GM21737 (cell line): Measurements from ENCODE around the gene CCDC136.

ENCODE experiments used
- ATAC-seq: cut with Tn5 transposase; IDR thresholded peaks from one replicate; pipeline ENCODE4 v1.9.1; 2021; ENCODE audit warnings: mild to moderate bottlenecking, moderate library complexity; ENCODE audit not compliant: unreplicated experiment

CCDC136 gene

DNA sequence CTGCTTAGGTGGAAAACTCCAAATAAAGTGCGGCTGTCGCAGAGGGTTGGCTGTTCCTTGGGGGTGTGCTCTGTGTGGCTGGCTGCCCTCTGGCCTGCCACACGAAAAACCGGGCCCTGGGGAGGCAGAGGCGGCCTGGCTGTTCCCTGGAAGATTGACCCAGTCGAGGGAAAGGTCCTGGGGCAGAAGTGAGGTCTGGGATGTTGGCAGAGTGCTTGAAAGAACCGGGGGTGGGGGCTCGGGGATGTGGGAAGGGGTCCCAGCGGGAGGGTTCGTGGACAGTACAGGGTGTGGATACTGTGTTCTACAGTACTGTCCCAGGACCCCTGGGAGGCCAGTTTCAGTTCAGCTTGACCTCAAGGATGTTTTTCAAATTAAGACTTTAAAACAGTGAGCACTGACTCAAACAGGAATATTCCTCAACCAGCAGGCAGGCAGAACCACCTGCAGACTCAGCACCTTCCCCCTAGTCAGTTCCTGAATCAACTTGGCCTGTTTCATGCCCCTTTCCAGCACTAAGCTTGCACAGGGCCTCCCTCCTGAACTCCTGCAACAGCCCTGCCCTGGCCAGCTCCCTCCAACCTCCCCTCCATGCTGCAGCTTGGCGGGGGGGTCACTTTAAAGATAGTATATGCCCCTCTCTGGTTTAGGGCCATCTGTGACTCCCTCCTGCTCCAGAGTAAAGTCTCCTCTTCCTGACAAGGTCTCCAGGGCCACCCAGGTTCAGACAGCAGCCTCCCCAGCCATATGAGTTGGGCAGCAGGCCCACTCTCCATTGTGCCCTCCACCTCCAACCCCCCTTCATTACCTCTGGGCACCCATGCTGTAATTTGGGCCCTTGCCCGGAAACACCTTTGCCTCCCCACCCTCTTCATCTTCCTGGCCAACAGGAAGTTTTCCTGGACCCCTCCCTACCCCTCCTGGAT is 67.7 kb downstream of the CCDC136 start:
- no peak for ATAC-seq

DNA sequence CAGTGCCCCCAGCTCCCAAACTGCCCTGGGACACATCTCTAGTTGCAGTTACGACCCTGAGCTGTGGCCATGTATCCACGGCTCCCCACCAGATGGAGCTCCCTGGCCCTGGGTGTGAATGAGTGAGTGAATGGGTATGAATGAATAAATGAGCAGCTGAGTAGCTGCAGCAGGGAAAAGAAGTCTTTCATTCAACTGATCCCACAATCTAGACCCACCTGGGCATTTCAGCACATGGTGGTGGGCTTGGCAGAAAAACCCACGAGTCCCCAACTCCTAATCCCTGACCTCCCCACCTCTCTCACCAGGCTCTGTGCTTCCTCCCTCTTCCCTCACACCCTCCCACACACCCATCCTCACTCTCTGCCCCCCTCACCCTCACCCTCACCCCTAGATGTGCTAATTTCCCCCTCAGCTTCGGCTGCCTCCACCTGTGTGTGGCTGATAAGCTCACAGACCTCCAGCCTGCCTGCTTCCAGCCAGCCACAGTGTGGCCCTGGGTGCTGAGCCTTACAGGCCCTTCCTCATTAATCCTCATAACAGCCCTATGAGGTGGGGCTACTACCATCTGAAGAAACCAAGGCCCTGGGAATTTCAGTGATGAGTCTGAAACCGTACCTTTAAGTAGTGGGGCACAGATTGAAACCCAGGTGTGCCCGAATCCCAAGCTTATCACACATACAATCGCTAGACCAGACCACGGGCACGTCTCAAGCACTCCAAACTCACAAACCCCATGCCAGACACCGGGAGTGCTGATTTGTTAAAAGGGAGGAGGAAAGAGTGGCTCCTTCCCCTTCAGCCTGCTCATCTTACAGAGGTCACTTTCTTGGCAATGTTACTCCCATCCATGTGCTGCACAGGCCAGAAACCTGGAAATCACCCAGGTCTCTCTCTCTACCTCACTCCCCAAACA is 68.6 kb downstream of the CCDC136 start:
- no peak for ATAC-seq

DNA sequence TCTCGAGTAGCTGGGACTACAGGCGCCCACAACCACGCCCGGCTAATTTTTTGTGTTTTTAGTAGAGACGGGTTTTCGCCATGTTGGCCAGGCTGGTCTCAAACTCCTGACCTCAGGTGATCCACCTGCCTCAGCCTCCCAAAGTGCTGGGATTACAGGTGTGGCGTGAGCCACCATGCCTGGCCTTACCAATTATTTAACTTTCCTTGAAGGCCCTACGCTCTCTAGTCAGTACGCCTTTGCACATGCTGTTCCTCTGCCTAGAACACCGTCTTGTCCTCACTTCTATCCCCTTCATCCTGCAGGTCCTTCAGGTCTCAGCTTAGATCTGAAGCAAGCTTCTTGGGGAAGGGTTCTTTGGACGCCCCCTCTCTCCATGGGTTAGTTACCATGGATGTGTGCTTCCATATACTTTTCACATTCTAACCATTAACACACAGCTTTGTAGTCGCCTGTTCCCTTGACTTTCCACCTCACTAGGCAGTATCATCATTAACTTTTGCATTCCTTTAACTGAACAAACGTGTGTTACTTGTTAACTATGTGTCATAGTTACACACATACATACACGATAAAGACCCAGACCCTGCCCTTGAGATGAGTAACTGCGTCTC is 70.3 kb downstream of the CCDC136 start:
- ATAC-seq: no peak

DNA sequence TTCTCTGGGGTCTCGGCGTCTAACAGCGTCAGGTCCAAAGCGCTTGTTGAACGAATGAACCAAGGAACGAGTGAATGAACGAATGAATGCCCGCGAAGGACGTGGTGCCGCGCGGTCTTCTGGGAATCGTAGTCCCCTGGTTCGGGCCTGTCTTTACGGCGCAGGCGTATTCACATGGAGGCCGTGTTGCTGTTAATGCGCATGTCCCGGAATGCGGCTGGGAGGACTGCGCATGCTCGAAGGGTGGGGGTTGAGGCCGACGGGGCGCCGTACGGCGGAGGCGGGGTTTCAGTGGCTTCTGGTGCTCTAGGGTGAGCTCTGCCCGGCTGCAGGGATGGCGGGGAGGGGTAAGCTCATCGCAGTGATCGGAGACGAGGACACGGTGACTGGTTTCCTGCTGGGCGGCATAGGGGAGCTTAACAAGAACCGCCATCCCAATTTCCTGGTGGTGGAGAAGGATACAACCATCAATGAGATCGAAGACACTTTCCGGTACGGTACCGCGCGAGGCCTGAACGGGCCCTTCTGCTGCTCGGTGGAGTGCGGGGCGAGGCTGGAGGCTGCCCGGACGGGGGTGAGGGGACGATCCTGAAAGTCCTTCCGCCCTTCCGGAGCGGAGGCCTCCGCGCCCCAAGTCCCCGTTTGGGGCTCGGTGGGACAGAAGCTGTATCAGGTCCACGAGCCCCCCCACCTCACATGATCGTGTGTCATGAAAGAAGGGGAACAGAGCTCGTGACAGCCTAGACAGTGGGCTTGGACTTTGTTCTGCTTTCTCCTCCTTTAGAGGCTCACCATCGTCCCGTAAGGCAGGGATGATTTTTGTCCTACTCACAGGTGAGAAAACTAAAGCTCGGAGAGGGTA is 71.0 kb downstream of the CCDC136 start, which contains the start of gene ATP6V1F:
TSS of gene ATP6V1F (plus strand) at position 286 of the 862 bp plus-strand sequence. CDS start at position 335, 49 bp downstream.
- ATAC-seq: peak; percentile 81

DNA sequence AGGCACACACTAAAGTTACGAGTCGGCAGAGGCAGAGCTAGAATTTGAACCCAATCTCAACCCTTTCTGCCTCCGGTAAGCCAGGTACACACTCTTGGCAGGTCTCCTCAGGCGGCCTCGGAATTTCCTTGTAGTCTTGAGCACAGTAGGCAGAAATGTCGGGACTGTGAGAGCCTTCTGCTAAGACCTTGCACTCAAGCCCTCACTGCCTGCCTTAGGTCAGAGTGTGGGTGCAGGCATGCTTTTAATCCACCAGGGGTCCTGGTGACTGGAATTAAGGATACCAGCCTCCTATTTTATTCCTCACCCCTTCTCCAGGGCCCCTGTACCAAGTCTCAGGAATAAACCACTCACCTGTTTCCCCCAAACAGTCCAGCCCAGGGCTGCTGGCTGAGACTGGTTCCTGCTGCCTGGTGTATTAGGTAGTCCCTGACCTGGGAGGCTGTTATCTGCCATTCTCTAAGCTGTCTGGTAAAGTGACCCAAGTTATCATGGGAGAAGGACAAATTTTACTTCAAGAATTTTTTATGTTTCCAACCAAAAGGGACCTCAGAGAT is 71.7 kb downstream of the CCDC136 start:
- ATAC-seq: peak; percentile 32

GRCh38 chr7:128865303-128865702 is 73.5 kb downstream of the CCDC136 start:
- ATAC-seq: no peak

DNA sequence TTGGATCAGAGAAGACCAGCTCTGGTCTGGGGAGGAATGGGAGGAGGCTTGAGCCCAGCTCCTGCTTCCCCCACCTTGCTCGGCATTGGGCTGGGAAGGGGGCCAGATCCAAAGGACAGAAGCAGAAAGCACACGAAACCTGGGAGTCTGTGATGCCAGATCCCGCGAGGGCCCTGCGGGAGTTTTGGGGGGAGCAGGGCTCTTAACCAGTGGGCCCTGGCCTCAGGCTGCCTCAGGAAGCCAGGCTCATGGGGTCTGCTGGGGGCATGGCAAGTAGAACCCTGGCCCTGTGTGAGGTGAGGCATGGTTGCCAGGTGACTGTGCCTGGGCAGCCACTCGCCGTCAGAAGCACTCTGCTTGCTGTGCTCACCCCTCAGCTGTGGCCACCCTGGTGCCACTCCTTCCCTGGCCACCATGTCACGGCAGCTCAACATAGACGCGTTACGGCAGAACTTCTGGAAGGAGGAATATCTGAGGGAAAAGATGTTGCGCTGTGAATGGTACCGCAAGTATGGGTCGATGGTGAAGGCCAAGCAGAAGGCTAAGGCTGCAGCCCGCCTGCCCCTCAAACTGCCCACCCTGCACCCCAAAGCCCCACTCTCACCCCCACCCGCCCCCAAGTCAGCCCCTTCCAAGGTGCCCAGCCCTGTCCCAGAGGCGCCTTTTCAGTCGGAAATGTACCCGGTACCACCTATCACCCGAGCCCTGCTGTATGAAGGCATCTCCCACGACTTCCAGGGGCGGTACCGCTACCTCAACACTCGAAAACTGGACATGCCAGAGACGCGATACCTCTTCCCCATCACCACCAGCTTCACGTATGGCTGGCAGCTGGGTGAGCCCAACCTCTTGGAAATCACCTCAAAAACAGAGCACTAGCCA is 74.5 kb downstream of the CCDC136 start:
- no peak for ATAC-seq

GRCh38 chr7:128867241-128867640 is 75.5 kb downstream of the CCDC136 start:
- no peak for ATAC-seq

- no peak for ATAC-seq
Measured at GRCh38 chr7:128867842-128868623, 76.3 kb downstream of the CCDC136 start.

- no peak for ATAC-seq
Measured at GRCh38 chr7:128868624-128869137, 76.9 kb downstream of the CCDC136 start.

- ATAC-seq: peak; percentile 56
Measured at GRCh38 chr7:128869138-128869943, 77.6 kb downstream of the CCDC136 start.

- no peak for ATAC-seq
Measured at GRCh38 chr7:128869944-128870285, 78.1 kb downstream of the CCDC136 start.

GRCh38 chr7:128871050-128871449 is 79.3 kb downstream of the CCDC136 start:
- ATAC-seq: no peak
